HG03135 (cell line): ENCODE results near the gene MRM3.
"Not testable (repeated sequence)": the region's sequence is repeated elsewhere in the genome, so short reads cannot be mapped to it uniquely, and the experiment has no call there.

ENCODE experiments used
- ATAC-seq: cut with Tn5 transposase; IDR thresholded peaks from one replicate; pipeline ENCODE4 v1.9.1; 2021; ENCODE audit warnings: mild to moderate bottlenecking, moderate library complexity; ENCODE audit not compliant: unreplicated experiment

MRM3 gene

DNA sequence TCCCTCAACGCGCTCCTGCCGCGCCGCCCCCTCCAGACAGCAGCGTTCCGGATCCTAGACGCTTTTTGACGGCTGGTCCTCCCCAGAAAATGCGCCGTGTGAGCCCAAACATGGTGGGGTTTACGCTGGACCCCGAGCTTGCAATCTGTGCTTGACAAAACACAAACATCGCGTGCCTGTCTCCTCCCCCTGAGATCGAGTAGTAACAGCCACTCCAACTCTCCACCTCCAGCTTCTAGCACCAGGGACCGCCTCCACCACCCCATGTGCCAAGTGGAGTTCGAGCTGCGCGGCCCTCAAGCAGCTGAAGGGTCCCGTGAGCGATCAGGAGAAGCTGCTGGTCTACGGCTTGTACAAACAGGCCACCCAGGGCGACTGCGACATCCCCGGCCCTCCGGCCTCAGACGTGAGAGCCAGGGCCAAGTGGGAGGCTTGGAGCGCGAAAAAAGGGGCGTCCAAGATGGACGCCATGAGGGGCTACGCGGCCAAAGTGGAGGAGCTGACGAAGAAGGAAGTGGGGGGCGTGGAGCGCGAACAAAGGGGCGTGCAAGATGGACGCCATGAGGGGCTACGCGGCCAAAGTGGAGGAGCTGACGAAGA lies 29.4 kb upstream of the MRM3 start:
- peak; percentile 4 for ATAC-seq

DNA sequence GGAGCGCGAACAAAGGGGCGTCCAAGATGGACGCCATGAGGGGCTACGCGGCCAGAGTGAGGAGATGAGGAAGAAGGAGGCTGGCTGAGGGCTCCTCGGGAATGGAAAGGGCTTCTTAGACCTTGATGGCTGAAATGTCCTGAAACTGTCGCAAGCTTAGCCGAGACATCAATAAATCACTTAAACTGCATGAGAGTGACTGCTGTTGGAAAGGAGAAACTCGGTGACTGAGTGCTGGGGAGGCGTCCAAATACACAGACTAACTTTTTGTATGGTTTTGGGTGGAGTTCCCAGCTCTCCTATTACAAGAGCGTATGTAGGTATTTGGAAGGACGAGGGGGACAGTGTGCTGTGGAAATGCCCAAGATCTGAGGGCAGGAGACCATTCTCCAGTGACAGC lies 28.7 kb upstream of the MRM3 start:
- no peak for ATAC-seq

DNA sequence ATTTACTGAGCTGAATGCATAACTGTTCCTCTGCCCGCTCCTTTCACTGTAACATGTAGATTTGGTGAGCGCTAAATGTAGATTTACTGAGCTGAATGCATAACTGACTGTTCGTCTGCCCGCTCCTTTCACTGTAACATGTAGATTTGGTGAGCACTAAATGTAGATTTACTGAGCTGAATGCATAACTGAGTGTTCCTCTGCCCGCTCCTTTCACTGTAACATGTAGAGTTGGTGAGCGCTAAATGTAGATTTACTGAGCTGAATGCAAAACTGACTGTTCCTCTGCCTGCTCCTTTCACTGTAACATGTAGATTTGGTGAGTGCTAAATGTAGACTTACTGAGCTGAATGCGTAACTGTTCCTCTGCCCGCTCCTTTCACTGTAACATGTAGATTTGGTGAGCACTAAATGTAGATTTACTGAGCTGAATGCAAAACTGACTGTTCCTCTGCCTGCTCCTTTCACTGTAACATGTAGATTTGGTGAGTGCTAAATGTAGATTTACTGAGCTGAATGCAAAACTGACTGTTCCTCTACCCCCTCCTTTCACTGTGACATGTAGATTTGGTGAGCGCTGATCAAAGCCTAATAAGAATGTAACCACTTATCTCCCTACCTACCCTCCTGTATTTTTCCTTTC lies 26.7 kb upstream of the MRM3 start:
- not testable (repeated sequence) for ATAC-seq

DNA sequence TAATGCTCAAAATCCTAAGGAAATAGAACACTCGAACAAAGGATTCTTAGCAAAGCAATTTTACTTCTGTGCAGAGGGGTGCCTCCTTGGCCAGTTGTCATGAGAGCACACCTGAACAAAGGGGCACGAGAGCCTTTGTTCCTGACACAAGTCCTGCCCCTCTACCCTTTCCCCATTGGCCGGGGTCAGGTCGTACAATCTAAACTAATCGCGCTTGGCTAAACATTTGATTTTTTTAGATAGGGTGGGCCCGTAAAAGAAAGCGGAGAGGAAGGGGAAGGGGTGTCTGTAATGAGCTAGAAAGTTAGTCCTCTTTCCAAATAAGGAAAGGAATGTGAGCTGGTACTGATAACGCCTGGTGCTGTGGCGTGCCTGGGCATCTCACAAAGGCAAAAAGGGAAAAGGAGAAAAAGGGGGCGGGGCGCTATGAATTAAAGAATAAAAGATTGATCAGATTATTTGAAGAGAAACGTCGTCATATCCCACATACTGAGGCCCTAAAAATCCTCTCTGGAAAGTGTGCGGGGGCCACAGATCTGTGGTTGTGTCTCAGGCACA lies 26.1 kb upstream of the MRM3 start:
- not testable (repeated sequence) for ATAC-seq

DNA sequence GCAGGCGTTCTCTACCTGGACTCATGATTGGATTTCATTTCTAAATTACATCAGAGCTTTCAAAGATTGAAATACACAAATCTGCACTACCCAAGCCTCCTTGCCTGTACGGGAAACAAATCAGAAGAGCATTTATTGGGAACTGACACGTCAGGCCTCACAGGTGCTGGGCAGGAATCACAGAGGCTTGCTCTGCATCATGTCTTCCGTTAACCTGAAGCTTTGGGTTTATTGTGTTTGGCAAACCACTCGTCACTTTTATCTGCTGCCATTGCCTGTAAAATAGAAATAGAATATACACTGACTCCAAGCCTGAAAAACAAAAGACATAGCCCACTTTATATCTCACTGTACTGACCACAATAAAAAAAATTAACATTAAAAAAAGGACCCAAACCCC lies 22.2 kb upstream of the MRM3 start:
- ATAC-seq = no peak

DNA sequence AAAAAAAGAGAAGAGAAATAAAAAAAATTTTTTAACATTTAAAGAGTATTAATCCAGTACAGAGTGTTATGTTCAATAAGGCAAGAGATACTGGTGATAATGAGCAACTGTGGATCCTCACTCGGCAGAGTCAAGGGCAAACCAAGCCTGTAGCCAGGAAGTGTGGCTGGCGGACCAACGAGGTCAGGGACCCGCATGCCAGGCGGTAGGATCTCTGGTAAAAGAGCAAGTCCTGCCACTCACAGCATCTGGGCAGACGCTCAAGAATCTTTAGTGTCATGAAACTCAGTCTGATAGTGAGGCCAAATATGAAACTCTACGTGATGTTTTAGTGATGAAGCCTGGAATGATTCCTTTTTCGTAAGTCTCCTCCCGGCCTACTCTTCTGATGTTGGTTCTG lies 21.8 kb upstream of the MRM3 start:
- ATAC-seq = no peak

DNA sequence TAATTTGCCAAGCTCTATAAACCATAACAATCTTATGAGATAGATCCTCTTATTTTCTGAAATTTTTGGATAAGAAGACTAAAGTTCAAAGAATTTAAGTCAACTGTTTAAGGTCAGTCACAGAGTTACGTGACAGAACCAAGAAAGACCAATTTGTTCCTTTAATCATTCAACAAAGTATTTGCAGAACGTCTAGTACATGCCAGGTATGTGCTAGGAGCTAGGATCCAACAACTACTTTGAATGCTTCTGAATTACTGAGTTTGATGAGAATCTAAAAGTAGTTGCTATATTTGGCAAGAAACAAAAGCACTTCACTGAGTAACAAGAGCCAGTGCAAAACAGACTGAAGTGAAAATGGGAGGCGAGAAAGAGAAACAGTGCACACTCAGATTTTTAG lies 15.1 kb upstream of the MRM3 start:
- ATAC-seq = no peak

DNA sequence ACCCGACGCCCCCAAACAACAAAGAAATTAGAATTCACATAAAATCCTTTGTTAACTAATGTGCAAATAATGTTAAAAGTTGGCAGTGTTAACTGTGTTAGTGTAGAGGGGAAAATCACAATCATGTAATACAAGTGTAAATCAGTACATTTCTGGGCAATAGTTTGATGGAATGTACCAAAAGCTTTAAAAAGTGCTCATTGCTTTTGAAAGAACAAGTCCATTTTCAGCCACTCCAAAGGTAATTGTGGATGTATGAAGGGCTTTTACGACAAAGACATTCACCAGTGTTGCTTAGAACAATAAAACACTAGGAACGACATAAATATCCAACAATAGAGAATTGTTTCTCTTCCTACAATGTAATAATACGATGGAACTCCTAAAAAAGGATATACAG lies 9.1 kb upstream of the MRM3 start:
- ATAC-seq = no peak

DNA sequence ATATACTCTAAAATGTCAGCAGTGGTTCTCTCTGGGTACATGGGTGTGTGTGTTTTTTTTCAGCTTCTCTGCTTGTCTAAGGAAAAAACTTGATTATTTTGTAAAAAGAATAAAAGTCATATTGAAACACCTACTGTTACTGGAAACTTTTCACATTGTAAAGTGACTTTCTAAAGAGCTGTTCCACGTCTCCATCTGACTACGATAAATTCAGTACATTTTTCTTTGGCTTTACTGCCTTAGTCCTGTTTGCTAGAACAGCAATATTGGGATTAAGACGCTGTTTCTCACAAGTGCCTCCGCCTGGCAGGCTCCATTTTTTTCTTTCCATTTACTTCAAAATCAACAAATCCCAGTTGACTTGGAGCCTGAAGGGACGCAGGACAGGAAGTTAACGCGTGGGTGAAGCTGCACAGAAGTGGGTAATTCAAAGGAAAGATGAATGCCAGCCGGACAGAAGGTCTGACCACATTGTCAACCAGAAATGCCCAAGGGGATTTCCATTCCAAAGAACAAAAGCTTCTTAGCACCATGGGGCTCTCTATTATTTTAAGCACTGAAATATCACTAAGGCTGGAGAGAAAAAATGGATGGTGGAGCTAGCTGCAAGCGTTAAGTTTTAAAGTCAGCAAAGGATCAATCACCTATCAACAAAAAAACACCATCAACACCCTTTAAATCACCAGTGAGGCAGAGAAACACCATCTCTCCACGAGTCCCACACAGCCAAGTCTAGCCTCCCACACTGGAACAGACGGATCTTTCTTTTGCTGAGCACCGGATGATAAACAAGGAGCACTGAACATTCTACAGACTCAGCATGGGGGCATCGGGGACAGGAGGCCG lies 8.5 kb upstream of the MRM3 start:
- ATAC-seq = no peak

DNA sequence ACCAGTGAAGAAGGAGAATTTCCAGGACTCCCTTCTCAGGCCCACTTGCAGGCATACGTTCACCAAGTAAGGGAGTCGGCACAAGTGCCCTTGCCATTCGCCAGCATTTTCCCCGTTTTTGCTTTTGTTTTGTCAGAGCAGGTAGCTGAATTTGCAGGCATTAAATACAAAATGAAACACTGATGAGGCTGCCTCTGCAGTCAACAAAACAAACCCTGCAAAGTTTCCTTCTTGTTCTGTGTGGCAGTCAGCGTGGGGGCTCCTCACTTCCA lies 7.9 kb upstream of the MRM3 start:
- no peak for ATAC-seq

DNA sequence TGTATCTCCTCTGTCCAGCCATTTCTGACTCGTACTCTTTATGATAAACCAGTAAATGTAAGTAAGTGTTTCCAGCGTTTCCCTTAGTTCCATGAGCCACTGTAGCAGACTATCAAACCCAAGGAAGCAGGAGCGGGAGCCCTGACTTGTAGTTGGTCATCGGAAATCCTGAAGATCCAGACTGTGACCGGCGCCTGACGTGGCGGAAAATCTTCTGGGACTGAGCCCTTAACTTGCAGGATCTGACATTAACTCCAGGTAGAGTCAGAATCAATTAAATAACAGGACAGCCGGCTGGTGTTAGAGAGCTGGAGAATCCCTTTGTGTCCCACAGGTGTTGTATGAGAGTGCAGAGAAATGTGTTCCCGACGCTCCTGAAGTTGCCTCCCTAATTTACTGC lies 4.1 kb upstream of the MRM3 start:
- no peak for ATAC-seq

DNA sequence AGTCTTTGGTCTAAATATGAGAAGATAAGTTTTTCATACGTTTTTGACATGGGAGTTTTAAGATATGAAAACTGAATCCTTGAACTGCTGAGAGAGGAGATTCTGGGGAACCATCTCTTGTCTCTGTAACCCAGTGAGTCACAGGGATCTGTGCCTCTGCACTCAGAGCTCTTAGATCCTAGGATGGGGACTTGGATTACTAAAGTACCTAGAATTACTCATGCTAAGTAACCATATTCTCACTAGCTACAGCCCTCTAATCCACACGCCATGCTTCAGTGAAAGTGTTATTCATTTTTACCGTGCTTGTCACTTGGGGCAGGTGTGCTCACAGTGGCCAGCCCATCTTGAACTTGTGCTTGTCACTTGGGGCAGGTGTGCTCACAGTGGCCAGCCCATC lies 2.0 kb downstream of the MRM3 start:
- ATAC-seq = no peak

DNA sequence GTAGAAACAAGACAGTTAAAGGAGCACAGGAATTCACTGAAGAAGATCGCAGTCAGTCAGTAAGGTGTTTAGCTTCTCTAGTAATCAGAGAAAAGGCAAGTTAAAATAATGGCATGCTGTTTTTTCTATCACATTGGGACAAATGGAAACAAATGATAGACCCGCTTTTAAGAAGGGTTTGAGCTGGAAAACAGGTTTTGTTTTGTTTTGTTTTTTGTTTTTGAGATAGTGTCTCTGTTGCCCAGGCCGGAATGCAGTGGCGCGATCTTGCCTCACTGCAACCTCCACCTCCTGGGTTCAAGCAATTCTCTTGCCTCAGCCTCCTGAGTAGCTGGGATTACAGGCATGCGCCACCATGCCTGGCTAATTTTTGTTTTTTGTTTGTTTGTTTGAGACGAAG lies 3.7 kb downstream of the MRM3 start:
- not testable (repeated sequence) for ATAC-seq

DNA sequence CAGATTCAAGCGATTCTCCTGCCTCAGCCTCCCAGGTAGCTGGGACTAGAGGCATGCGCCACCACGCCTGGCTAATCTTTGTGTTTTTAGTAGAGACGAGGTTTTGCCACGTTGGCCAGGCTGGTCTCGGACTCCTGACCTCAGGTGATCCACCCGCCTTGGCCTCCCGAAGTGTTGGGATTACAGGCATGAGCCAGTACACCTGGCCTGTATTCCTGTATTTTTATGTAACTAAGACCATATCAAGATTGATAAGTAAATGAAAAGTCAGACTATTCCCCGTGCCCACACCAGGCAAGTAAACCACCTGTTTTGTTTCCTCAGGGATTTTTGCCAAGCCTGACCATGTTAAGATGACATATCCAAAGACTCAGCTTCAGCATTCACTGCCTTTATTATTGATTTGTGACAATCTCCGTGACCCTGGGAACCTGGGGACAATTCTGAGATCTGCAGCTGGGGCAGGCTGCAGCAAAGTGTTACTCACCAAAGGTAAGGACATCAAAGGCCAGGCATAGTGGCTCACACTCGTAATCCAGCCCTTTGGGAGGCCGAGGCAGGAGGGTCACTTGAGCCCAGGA lies 5.6 kb downstream of the MRM3 start:
- ATAC-seq = no peak

DNA sequence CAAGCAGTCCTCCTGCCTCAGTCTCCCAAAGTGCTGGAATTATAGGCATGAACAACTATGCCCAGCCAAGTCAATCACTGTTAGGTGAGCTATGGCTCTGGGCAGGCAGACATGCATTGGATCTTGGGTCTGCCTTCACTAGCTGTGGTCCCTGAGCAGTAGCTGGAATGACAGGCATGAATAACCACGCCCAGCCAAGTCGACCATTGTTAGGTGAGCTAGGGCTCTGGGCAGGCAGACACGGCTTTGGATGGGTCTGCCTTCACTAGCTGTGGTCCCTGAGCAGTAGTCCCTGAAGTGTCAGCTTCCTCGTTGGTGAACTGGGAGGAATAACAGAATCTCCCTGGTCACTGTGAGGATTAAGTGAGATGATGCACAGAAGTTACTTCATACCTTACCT lies 6.4 kb downstream of the MRM3 start:
- ATAC-seq = no peak

DNA sequence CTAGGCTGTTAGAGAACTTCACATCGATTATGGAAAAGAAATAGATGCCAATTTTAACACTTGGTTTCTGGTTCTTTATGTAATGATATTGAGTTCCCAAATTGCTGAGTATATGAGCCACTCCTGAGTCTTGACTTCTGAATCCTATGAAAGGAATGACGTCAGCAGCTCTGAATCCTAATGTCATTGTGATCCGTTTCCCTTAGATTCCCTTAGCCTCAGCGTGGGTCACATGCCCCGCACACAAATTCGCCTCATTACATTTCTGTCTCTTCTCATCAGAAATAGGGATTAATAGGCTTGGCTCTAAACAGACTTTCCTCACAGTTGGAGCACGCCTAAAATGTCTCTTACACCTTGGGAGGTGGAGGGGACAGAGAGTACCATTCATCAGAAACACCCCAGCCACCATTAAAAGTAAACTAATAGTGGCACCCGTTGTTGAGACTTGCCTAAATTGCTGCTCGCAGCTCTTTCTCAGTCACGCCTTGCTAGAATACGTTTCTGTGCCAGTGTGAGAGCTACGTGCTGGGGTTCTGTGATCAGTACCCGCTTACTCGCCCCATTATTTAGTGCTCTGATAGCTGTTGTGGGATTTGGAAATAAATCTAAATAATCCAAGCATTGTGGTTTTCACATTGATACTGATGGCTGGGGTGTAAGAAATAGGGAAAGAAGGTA lies 7.1 kb downstream of the MRM3 start:
- ATAC-seq = no peak

DNA sequence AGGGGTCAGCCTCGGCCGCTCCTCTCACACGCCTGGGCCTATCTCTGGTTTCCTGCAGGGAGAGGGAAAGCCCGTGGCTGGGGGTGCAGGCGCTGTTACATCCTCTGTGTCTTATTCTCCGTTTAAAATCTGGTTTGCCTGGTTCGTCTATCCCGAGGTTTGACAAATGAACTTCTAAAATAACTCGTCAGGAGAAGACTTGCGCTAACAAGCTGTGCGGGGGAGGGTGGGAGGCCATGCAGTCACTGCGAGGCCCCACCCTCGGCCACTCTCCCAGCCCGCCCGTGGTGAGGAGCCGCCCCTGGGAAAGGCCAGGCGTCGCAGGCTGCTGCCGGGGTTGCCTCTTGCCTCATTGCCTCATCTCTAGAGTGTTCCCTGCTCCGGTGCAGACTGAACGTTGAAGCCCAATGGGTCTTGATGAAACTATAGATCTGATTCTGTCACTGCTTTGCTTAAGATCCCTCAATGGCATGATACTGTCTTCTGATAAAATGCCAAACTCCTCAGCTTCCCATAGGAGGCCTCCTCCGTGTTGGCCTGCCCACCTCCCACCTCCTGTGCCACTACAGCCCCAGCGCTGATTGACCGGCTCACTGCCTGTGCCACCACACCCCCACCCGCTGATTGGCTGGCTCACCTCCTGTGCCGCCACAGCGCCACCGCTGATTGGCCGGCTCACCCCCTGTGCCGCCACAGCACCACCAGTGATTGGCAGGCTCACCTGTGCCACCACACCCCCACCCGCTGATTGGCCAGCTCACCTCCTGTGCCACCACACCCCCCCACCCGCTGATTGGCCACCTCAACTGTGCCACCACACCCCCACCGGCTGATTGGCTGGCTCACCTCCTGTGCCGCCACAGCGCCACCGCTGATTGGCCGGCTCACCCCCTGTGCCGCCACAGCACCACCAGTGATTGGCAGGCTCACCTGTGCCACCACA lies 8.0 kb downstream of the MRM3 start:
- not testable (repeated sequence) for ATAC-seq

DNA sequence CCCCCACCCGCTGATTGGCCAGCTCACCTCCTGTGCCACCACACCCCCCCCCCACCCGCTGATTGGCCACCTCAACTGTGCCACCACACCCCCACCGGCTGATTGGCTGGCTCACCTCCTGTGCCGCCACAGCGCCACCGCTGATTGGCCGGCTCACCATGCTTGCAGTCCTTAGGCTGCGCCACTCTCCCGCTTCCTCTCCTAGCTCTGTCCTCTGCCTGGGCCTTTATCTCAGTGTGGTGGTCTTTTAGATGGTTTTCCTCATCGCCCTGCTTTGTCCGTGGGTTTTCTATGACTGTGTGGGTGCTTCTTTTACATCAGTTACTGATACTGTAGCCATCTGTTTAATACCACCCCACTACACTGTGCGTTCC lies 8.7 kb downstream of the MRM3 start:
- not testable (repeated sequence) for ATAC-seq

DNA sequence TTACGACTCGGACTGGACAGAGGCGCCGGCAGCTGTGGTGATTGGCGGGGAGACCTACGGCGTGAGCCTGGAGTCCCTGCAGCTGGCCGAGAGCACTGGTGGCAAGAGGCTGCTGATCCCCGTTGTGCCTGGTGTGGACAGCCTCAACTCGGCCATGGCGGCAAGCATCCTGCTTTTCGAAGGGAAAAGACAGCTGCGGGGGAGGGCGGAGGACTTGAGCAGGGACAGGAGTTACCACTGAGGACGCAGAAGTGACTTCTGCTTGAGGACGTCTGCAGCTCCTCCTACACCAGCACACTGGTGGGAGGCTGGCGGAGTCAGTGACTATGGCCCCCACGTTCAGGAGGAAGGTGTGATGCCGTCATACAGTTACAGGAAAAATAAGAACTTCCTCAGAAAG lies 9.7 kb downstream of the MRM3 start:
- no peak for ATAC-seq

DNA sequence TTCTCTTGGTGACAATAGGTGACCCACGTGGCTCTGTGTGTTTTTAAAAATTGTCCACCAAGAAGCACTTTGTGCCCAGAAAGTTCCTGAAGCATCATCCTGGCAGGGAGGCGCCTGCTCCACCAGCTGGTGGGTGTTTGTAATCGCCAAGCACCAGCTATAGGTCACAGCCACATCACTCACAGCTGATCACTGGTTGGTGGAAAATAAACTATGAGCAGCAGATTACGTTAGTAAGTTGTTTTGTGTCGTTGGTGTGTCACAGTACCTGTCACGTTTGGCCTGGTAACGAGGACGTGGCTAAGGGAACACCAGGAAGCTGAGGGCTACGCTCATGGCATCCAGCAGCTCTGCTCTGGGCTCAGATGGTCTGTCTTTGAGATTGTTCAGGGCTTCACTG lies 10.1 kb downstream of the MRM3 start:
- no peak for ATAC-seq
